Superior temporal gyrus (tissue), 1 donor: Measurements from ENCODE around the gene ABAT.
"Not testable (repeated sequence)": the region's sequence is repeated elsewhere in the genome, so short reads cannot be mapped to it uniquely, and the experiment has no call there.

Source experiments
- DNase-seq: peaks from one replicate; pipeline ENCODE4 v3.0.0-alpha.2; 2016; ENCODE audit errors: extremely low spot score

ABAT gene

DNA sequence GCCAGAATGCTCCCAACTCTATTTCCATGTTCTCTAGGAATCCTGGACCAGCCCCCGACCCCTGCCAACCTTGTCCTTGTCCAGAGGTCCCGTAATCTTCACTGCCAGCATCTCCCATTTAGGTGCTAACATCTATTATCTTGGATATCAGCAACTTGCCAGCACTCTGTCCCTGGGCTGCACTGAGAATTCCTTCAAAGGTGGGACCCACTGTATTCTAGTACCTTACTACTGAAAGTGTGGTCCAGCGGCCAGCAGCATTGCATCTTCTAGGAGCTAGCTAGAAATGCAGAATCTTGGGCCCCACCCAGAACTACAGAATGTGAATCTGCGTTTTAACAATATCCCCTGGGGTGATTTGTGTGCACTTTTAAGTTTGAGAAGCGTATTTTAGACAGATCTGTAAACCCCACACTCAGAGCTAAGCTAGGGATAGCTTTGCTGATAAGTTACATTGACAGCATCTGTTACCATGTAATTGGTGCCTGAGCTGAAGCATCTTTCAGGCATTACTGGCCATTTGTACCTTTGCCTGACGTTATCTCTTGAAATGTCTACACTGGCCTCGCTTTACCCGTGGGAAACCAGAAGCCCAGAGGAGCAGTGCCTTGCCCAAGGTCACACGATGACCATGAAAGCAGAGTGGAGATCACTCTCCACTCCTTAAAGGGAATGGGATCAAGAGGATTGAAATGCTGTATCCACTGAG is 8.3 kb downstream of the ABAT start:
- DNase-seq = no peak

DNA sequence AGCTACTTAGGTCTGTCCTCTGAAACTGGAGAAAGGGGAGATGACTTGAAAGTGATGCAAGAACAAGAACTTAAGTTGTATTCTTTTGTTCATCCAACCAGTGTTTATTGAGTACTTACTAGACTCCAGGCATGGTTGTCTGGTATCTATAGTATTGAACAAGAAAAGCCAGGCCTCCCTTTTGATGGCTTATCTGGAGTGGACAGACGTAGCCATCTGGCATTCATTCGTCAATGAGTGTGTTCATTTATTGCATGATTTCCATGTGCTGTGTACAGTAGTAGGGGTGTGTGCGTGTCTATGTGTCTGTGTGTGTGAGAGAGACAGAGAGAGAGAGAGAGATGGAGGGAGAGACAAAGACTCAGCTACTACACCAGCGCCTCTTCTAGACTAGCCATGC is 9.2 kb downstream of the ABAT start:
- DNase-seq = no peak

DNA sequence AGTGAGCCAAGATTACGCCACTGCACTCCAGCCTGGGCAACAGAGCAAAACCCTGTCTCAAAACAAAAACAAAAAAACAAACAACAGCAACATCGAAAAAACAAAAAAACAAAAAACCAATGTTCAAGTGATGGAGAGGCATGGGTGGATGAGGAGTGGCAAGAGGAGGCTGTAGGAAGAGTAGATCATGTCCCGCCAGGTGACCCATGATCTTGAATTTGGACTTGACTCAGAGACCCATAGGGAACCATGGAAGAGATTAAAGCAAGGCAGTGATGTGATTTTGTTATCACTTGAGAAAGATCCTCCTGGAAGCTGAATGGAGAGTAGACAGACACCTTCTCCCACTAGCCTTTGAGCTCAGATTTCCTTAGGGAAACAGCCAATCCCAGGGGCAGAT is 11.2 kb downstream of the ABAT start:
- no peak for DNase-seq

DNA sequence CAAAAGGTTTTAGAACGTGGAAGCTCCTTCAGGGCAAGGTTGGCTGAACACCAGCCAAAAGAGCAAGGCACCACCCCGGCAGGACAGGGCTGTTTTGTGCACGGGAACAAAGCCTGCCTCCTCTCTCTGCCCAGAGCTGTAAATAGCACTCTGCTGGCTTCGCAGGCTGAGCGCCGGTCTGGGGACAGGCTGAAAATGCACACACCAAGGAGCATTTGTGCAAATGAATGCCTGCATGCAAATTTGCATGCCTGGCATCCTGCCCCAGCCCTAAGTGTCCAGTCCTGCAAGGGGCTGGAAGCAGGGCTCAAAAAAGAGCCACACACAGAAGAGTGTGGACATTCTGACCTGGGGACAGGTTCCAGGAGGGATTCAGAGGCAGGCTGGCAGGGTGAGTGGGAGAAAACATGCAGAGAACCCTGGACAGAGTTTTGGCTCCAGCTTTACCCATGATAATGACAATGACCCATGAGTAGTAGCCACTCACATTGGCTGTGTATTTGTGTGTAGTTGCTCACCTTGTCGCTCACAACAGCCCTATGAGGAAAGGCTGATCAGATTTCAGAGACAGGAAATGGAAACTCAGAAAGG is 11.7 kb downstream of the ABAT start:
- peak; percentile 65 for DNase-seq

DNA sequence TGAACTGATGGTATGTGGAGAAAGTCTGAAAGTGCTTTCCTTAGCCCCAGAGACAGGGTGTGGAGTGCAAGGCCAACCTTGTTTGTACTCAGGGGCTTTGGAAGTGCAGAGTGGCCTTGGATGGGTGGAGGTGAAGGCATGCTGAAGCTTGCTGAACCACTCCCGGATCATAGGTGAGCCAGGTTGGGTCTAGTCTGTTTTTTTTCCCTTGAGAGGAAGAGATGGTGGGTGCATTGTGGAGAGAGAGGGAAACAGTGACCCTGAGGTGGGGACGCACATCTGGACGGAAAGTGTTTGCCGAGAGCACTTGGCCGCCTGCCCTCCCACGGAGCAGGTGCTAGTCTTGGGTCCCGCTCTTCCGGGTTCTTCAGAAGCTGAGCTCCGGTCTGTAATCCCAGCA is 12.5 kb downstream of the ABAT start:
- no peak for DNase-seq

DNA sequence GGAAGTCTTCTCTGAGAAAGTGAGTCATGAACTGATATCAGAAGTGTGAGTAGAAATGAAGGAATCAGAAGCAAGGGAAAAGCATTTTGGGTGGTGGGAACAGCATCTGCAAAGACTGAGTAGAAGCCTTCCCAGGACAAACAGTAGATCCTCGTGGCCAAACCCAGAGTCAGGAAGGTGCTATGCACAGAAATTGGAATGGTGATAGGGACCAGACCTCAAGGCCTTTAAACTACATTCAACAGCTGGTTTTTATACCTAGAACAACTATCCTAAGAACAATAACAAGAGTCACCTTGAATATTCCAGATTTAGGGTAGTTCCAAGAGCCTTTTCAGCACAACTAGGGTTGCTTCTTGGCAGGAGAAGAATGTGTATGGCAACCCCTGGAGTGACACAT is 15.3 kb downstream of the ABAT start:
- DNase-seq = no peak

DNA sequence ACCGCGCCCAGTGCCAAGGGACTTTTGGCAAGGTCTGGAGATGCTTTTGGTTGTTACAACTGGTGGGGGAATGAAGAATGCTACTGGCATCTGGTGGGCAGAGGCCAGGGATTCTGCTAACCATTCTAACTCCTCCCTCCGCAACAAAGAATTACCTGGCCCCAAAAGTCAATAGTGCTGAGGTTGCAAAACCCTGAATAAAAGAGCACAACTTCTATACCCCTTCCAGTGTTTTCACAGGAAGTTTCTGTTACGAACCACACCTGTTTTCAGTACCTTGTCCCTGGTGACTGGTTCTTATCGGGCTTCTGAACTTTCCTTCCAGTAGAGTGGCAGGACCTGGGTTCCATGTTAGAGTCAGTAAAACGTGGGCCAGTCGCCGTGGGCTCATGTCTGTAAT is 17.3 kb downstream of the ABAT start:
- no peak for DNase-seq

DNA sequence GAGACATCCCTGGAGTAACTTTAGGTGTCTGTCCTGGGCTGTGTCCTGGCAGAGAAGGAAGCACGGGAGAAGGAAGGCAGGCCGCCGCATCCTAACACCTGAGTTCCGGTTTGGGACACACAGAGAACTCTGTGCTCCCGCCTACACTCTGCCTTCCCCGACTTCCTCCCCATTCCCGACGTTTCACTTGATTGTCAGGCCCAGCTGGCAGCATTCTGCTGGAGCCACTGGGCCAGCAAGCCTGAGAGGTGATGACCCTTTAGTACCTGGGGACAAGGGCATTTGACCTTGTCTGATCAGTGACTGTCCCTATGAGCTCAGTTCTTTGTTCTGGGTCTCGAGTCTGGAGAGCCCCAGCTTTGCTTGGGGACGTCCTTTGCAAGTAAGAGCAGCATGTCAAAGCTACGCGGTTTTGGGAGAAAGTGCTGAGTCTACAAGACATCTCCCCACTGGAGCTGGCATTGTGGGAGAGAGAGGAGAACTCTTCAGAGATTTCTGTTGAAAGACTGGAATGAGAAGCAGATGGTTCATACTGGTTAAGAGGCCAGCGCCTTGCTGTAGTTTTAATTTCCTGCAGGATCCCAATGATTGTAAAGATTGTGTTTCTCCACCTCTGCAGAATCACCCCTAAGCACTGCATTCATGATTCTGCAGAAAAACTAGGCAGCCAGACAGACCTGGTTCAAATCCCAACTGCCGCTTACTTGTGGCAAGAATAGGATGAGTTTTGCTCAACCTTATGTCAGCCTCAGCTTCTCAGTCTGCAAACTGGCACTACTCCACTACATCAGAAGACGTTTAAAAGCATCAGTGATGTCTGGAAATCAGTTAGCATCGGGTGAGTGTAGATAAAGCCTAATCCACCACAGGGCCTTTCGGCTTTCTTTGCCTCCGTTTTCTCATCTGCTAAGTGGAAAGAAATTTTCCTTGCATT is 20.6 kb downstream of the ABAT start:
- DNase-seq = no peak

DNA sequence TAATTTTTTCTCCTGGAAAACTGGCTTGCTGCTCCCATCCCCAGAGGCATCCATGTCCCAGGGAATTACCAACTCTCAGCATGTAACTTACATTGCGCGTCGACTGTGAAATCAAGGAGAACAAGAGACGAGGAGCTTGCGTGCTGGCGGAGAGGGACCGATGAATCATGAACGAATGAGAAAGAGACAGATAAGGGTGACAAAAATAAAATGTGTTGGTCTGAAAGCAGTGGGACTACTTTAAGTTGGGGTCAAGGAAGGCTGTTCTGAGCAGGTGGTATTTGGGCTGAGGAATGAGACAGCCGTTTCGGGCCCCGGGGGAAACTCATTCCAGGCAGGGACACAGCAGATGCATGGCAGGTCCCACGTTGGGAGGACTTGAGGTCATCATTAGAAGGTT is 22.5 kb downstream of the ABAT start:
- no peak for DNase-seq

DNA sequence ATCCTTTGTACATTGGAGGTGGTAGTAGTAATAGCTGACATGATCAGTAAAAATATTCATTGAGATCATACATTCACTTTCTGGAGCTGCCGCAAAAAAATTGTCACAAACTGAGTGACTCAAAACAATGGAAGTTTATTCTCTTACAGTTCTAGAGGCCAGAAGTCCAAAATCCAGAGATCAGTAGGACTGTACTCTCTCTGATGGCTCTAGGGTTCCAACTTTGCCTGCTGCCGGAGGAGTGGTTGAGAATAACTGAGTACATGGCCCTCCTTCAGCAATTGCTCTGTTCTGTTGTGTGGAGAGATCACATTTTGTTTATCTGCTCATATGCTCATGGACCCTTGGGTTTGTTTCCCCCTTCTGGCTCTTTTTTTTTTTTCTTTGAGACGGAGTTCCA is 23.5 kb downstream of the ABAT start:
- DNase-seq = no peak

DNA sequence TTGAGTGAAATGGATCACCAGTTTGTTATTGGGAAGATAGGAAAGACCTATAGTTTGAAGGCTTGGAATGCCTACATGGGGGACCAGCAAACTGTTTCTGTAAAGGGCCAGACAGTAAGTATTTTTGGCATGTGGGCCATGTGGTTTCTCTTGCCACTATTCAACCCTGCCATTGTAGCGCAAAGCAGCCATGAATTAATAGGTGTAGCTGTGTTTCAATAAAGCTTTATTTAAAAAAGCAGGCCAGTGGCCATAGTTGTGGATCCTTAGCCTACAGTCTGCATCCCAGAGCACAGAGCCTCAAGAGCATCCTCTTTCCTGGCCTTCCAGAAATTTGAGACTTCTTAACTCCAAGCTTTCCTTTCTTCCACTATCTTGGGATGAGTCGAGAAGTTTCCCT is 29.3 kb downstream of the ABAT start:
- no peak for DNase-seq

DNA sequence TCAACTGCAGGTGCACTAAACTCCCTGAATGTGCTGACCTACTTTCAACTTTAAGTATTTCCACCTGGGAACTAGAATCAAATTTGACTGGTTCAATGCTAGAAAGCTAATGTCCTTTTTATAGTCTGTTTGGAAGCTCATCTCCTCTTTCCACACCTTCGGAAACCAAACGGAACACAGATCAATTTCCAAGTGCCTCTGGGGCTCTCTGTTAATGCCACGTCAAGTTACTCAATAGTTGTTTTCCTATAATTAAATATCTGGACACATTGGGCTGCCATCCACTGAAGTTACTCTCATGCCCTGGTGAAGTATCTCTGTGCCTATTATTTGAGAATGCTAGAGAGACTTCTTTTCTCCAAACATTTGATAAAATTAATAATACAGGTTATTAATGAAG is 29.7 kb downstream of the ABAT start:
- no peak for DNase-seq

DNA sequence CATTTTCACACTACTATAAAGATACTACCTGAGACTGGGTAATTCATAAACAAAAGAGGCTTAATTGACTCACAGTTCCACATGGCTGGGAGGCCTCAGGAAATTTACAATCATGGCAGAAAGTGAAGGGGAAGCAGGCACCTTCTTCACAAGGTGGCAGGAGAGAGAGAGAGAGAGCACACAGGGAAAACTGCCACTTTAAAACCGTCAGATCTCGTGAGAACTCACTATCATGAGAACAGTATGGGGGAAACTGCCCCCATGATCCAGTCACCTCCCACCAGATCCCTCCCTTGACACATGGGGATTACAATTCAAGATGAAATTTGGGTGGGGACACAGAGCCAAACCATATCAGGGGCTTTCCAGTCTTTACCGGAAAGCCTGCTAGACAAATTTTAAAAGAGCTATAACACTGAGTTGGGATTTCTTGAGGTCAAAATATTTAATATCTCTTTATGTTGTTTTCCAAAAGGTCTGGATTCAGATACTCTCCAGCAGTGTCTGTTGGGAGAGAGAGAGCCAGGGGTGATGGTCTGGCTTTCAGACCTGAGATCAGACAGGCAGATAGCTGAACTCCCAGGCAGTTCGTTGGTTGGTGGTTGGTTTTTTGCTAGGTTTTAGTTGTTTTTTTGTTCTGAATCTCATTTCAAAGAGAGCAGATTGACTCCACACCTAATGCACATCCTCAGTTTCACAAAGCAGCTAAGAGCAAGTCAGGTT is 30.8 kb downstream of the ABAT start:
- not testable (repeated sequence) for DNase-seq

DNA sequence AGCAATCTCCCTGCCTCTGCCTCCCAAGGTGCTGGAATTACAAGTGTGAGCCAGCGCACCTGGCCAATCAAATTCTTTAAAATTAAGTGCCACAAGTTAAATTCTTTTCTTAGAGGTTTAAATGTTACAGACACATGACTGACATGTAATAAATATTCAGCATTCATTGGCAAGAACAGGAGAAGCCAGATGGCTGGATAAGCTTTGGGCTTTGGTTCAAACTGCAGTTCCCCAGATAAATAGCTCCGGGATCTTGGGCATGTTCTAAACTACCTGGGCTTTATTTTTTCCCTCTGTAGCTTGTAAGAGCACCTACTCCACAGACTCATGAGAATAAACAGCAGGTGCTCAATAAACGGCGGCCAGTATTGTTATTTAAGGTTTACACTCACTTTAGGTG is 34.1 kb downstream of the ABAT start:
- DNase-seq = no peak

DNA sequence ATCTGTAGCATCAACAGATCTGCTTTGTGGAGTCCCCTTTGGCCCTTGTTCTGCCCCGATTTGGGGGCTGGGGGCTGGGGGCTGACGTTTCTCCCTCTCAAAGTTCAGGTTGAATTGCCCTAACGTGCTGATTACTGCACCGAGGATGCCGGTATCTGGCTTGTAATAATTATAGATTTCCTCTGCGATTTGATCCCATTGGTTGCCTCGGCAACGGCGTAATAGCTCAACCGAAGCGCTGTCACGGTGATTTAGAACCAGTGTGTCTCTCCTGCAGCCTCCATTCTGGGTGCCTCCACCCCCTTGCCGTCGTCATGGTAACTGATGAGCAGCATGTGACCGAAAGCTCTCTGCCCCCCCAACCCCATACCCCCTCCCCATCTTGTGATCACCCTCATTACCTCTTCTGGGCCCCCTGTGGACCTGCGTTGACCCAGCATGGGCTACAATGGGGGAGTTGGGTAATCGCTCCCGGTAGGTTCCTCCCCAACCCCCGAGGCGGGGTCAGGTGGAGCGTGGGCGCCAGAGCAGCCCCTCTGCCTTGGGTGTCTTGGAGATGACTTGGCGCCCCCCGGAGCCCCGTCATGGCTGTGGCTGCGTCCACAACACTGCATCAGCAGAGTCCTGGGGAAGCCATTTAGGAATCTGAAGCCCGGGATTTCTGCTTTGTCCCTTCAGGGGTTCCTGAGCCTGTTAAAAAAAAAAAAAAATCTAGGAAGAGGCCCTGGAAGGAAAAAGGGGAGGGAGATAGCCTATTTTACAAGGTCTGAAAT is 38.4 kb downstream of the ABAT start:
- peak; percentile 60 for DNase-seq

DNA sequence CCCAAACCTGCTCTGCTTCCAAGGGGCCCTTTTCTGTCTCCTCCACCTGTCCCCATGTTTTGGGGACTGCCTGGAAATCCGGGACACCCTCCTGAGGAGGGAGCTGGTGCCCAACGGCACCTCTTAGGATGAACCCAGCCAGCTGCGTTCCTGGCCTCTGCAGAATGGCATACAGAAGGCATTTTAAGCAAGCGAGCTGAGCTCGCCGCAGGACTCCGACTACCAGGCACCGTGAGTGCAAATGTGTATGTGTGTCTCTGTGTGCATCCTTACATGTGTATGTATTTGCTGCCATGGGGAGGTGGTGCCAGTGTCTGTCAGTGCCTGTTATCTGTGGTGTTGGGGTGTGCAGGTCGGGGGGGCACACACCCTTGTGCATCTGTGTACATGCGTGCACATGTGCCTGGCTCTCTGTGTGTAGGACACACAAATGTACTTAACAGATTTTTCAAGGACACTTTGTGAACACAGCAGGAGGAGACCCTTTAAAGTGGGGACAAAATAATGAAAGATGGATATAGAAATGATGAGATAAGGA is 39.3 kb downstream of the ABAT start:
- peak; percentile 49 for DNase-seq

DNA sequence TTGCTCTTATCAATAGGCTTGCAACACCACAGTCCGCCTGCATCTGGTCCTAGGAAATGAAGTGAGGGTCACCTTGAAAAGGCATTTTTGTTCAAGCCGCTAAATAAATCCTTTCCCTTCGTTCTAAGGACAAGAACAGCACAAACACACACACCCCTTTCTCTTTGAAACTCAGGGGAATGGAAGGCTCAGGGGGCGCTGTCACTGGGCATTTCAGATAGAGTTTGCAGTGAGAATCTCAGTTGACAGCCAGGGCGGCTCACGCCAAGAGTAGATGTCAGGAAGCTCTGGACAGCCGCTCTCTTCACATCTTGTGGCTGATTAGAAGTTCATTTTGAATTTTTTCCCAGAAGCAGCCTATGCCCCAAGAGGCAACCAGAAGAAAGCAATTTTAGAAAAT is 39.8 kb downstream of the ABAT start:
- no peak for DNase-seq

DNA sequence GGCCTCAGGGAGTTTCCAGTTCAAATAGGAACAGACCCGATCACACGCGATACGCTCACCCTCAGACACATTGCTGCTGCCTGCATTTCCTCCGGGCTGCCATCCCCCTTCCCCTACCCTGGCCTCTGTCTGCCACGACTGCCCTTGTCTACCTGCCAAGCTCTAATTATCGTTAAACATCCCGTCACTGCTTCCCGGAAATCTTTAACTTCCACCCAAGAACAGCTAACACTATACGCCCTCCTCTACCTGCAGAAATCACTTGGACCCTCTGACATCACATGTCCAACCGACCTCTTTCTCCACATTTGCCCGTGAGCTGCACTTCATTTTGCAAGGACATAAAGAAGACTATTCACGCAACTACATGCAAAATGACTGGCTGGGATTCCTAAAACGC is 40.4 kb downstream of the ABAT start:
- DNase-seq = no peak

DNA sequence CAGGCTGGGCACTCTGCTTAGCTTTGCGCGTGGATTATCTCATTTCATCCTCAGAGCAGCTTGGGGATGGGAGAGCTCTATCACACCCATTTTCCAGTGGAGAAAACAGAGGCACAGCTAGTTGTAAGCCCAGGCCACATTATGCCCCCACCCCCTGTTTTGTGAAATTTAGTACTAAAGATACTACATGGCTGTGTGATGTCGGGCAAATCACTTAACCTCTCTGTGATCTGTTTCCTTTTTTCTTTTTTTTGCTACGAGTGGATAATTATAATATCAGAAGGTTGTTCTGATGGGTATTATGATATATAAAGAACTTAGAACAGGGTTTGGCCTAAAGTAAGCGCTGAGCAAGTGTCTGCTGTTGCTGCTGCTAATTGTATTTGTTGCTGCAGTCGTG is 41.6 kb downstream of the ABAT start:
- no peak for DNase-seq

DNA sequence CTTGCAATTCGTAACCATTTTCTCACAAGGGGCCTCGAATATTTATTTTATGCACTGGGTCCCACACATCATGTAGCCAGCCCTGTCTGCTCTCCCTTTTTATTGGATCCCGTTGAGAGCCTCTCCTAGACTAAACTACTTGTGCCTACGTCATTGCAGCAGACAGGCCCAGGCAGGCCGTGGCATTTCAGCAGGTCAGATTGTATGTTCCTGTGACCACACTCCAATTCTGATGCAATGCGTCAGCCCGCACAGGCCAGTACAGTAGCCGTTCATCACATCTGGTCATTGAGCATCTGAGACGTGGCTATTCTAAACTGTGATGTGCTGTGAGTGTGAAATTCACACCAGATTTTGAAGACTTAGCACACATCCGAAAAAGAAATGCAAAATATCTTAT is 42.2 kb downstream of the ABAT start:
- no peak for DNase-seq

DNA sequence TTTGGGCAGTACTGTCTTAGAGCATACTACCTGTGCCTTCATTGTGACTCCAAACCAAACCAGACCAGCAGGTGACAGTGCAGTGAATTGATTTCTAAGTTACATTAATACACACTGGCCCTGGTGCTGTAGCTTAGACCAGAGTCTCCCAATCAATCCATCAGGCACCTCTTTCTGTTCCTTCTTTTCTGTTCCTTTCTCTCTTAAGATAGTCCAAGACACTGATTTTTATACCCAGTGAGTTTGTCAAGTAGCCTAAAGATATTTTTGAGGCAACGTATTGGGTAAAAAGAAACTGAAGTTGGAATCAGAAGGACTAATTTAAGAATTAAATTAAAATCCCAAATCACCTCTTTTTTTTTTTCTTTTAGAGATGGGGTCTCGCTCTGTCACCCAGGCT is 43.1 kb downstream of the ABAT start:
- no peak for DNase-seq
